Measurements from ENCODE around the gene KLK2. TPM values are rescaled to one million over a fixed set of nuclear protein-coding genes. Genes with fewer than 3 reads are reported as not detected.
"Not testable (repeated sequence)": the region's sequence is repeated elsewhere in the genome, so short reads cannot be mapped to it uniquely, and the experiment has no call there.

KLK2 gene
- total and polyA plus RNA-seq, 2 donors (not counting 1 experiment from before 2014, with no cell fraction given), result not detected

DNA sequence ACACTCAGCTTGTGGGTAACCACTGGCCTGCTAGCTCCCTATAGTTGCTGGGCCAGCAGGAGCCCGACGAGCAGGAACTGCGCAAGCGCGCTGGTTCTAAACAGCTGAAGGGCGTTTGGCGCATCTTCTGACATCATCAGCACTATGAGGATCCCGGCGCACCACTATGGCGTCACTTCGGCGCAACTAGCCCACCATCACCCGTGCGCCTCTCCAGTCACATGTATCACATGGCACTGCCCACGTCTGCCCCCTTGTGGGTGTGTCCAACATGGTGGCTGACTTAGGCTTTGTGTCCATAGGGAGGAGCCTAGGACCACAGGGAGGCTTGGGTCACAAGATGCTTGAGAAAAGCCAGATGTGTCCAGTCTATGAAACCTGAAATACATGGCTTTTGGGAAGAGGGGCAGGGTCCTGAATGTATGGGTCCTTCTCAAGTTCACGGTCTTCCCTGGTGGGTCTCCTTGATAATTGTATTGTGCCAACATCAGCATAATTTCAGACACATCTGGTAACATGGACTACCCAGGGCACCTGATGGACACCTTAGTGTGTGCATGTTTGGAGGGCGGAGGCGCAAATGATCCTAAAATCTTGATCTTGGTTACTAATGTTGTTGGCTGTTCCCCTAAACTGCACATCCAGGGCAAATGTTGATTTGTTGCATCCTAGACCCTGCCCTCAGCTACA, 20.0 kb downstream of the KLK2 start:
- Histone ChIP-seq H3K4me3 (replicated peaks in 1 of 4; ENCODE audit: control extremely low read depth in 1 of 4, insufficient read depth in 1 of 4, low read depth in 3 of 4, low read length in 4 of 4) (no peak overlapping the region), H3K79me2 (ENCODE audit: control insufficient read depth, insufficient read depth, low read length) (no peaks in the 10 kb centered on the region), H3K27ac (ENCODE audit: insufficient read depth, low read length) (no peak overlapping the region), H3K4me2 (ENCODE audit: extremely low read depth, insufficient read depth, low read length) (no peak overlapping the region), H3K9me3 (ENCODE audit: control insufficient read depth, insufficient read depth, low read depth, low read length) (no peaks in the 10 kb centered on the region), H4K20me1 (ENCODE audit: control insufficient read depth, extremely low read depth, insufficient read depth, low read length) (no peaks in the 10 kb centered on the region), H2AFZ (ENCODE audit: low read length) (no peak overlapping the region), H3K27me3 (ENCODE audit: control insufficient read depth, insufficient read depth, low read length) (no peaks in the 10 kb centered on the region), H3K4me1 (ENCODE audit: control insufficient read depth, extremely low read depth, insufficient read depth, low read length) (no peaks in the 10 kb centered on the region), H3K36me3 (ENCODE audit: control insufficient read depth, insufficient read depth, low read length) (no peaks in the 10 kb centered on the region), H3K9ac (ENCODE audit: insufficient read depth, low read length) (no peak overlapping the region)
- TF ChIP-seq, protein P1, sequence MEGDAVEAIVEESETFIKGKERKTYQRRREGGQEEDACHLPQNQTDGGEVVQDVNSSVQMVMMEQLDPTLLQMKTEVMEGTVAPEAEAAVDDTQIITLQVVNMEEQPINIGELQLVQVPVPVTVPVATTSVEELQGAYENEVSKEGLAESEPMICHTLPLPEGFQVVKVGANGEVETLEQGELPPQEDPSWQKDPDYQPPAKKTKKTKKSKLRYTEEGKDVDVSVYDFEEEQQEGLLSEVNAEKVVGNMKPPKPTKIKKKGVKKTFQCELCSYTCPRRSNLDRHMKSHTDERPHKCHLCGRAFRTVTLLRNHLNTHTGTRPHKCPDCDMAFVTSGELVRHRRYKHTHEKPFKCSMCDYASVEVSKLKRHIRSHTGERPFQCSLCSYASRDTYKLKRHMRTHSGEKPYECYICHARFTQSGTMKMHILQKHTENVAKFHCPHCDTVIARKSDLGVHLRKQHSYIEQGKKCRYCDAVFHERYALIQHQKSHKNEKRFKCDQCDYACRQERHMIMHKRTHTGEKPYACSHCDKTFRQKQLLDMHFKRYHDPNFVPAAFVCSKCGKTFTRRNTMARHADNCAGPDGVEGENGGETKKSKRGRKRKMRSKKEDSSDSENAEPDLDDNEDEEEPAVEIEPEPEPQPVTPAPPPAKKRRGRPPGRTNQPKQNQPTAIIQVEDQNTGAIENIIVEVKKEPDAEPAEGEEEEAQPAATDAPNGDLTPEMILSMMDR (conservative IDR thresholded peaks at IDR 0.05 in 1 of 2, IDR thresholded peaks at IDR 0.05 in 1 of 2; ENCODE audit: low read depth in 1 of 2, low read length in 2 of 2), result no peak
- TF ChIP-seq EZH2 (IDR thresholded peaks at IDR 0.05; ENCODE audit: low read length, missing control alignments), result no peak
- no peak for DNase-seq (ENCODE audit: low read depth in 2 of 2)

DNA sequence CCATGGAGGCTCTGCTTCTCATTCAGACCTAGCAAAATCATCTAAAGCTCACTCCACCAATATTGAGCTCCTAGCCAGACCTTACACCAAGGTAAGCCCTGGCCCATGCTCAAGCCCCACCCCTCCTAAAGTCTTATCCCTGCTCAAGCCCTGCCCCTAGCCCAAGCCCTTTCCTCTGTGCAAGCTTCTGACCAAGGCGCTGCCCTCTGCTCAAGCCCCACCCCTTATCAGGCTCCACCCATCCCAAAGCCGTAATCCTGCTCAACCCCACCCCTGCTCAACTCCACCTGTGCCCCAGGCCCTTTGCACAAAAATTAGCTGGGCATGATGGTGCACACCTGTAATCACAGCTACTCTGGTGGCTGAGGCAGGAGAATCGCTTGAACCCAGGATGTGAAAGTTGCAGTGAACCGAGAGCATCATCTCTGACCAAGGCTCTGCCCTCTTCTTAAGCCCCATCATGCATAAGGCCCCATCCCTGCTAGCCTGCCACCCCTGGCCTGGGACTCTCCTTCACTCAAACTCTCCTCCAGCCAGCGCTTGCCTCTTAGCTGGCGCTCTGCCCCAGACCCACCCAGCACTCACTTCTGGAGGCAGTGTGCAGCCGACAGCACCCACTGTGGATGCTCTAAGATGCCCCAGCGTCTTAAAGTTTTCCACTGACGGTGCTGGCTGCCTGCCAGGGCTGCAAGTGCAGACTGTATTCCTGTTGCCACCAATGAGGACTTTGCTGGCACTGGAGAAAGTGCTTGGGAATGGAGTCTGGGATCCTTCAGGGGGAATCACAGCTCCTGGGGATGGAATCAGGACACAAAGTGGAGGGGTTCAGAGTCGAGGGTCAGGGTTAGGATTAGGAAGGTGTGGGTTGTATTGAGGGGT, 21.5 kb downstream of the KLK2 start:
- Histone ChIP-seq H2AFZ (ENCODE audit: low read length) (no peak overlapping the region), H3K4me3 (replicated peaks in 1 of 4; ENCODE audit: control extremely low read depth in 1 of 4, insufficient read depth in 1 of 4, low read depth in 3 of 4, low read length in 4 of 4) (no peak overlapping the region), H3K4me2 (ENCODE audit: extremely low read depth, insufficient read depth, low read length) (no peak overlapping the region), H3K27ac (ENCODE audit: insufficient read depth, low read length) (no peak overlapping the region), H4K20me1 (ENCODE audit: control insufficient read depth, extremely low read depth, insufficient read depth, low read length) (no peaks in the 10 kb centered on the region), H3K9ac (ENCODE audit: insufficient read depth, low read length) (no peak overlapping the region), H3K4me1 (ENCODE audit: control insufficient read depth, extremely low read depth, insufficient read depth, low read length) (no peaks in the 10 kb centered on the region), H3K36me3 (ENCODE audit: control insufficient read depth, insufficient read depth, low read length) (no peaks in the 10 kb centered on the region), H3K79me2 (ENCODE audit: control insufficient read depth, insufficient read depth, low read length) (no peaks in the 10 kb centered on the region), H3K27me3 (ENCODE audit: control insufficient read depth, insufficient read depth, low read length) (no peaks in the 10 kb centered on the region), H3K9me3 (ENCODE audit: control insufficient read depth, insufficient read depth, low read depth, low read length) (no peaks in the 10 kb centered on the region)
- DNase-seq (ENCODE audit: low read depth in 2 of 2), result no peak
- no peak for TF ChIP-seq EZH2 (IDR thresholded peaks at IDR 0.05; ENCODE audit: low read length, missing control alignments)
- TF ChIP-seq, protein P1 (conservative IDR thresholded peaks at IDR 0.05 in 1 of 2, IDR thresholded peaks at IDR 0.05 in 1 of 2; ENCODE audit: low read depth in 1 of 2, low read length in 2 of 2), result no peak

DNA sequence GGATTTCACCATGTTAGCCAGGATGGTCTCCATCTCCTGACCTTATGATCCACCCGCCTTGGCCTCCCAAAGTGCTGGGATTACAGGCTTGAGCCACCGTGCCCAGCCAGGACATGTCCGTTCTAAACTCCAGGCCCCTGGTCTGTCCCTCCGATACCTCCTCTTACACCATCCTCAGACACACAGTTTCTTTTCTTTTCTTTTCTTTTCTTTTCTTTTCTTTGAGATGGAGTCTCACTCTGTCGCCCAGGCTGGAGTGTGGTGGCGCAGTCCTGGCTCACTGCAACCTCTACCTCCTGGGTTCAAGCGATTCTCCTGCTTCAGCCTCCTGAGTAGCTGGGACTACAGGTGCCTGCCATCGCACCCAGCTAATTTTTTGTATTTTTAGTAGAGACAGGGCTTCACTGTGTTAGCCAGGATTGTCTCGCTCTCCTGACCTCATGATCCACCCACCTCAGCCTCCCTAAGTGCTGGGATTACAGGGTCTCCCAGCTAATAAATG, 22.9 kb downstream of the KLK2 start:
- not testable (repeated sequence) for DNase-seq (ENCODE audit: low read depth in 2 of 2); H3K36me3 ChIP-seq (ENCODE audit: control insufficient read depth, insufficient read depth, low read length); H3K4me3 ChIP-seq (replicated peaks in 1 of 4; ENCODE audit: control extremely low read depth in 1 of 4, insufficient read depth in 1 of 4, low read depth in 3 of 4, low read length in 4 of 4)

More for the DNA sequence above, 22.9 kb downstream of the KLK2 start:
- not testable (repeated sequence) for H3K4me2 ChIP-seq (ENCODE audit: extremely low read depth, insufficient read depth, low read length); H3K4me1 ChIP-seq (ENCODE audit: control insufficient read depth, extremely low read depth, insufficient read depth, low read length); H2AFZ ChIP-seq (ENCODE audit: low read length); H3K27me3 ChIP-seq (ENCODE audit: control insufficient read depth, insufficient read depth, low read length); H3K27ac ChIP-seq (ENCODE audit: insufficient read depth, low read length); H3K9me3 ChIP-seq (ENCODE audit: control insufficient read depth, insufficient read depth, low read depth, low read length); H4K20me1 ChIP-seq (ENCODE audit: control insufficient read depth, extremely low read depth, insufficient read depth, low read length); H3K9ac ChIP-seq (ENCODE audit: insufficient read depth, low read length); H3K79me2 ChIP-seq (ENCODE audit: control insufficient read depth, insufficient read depth, low read length)
